Smooth muscle cell (in vitro differentiated cells): ENCODE data around the gene CD47. TPM values are rescaled to one million over a fixed set of nuclear protein-coding genes. Genes with fewer than 3 reads are reported as not detected.

Experiments
- DNase-seq: peaks from one replicate; lab custom pipeline; 2025; ENCODE audit not compliant: unreplicated experiment; lab: John Stamatoyannopoulos, UW
- H2AFZ ChIP-seq: fragments of 200-600 bp; sonication (generic); 2 replicates; pipeline ENCODE4 v1.6.0; 2016; ENCODE audit warnings: antibody characterized with exemption, low read depth, mild to moderate bottlenecking
- H3F3A ChIP-seq: fragments of 200-600 bp; sonication (generic); 2 replicates; pipeline ENCODE4 v1.6.0; 2017; ENCODE audit warnings: antibody characterized with exemption, low read depth
- H3K27ac ChIP-seq: fragments of 200-600 bp; sonication (generic); 2 replicates; pipeline ENCODE4 v1.5.1; 2016; ENCODE audit warnings: low read depth, mild to moderate bottlenecking
- H3K27me3 ChIP-seq: fragments of 200-600 bp; sonication (generic); 2 replicates; pipeline ENCODE4 v1.6.1; 2016; ENCODE audit warnings: low read depth, mild to moderate bottlenecking
- H3K36me3 ChIP-seq: fragments of 200-600 bp; sonication (generic); 2 replicates; pipeline ENCODE4 v1.5.1; 2016; ENCODE audit warnings: low read depth
- H3K4me1 ChIP-seq: fragments of 200-600 bp; sonication (generic); 2 replicates; pipeline ENCODE4 v1.5.1; 2016; ENCODE audit warnings: low read depth
- H3K4me2 ChIP-seq: fragments of 200-600 bp; sonication (generic); 2 replicates; pipeline ENCODE4 v1.6.0; 2016; ENCODE audit warnings: mild to moderate bottlenecking
- H3K4me3 ChIP-seq: fragments of 200-600 bp; sonication (generic); 2 replicates; pipeline ENCODE4 v1.5.1; 2016; ENCODE audit warnings: mild to moderate bottlenecking
- H3K79me2 ChIP-seq: fragments of 200-600 bp; sonication (generic); 2 replicates; pipeline ENCODE4 v1.6.0; 2016; ENCODE audit warnings: low read depth, mild to moderate bottlenecking
- H3K9ac ChIP-seq: fragments of 200-600 bp; sonication (generic); 2 replicates; pipeline ENCODE4 v1.6.0; 2016; ENCODE audit warnings: low read depth
- H3K9me3 ChIP-seq: fragments of 200-600 bp; sonication (generic); replicated peaks from 2 replicates; pipeline ENCODE4 v1.5.1; 2016; ENCODE audit warnings: low read depth
- H4K20me1 ChIP-seq: fragments of 200-600 bp; sonication (generic); 2 replicates; pipeline ENCODE4 v1.6.0; 2016; ENCODE audit warnings: low read depth
- CTCF ChIP-seq: fragments of 200-600 bp; sonication (generic); IDR thresholded peaks from 2 replicates; pipeline ENCODE4 v1.5.1; 2017; ENCODE audit warnings: borderline replicate concordance, mild to moderate bottlenecking, antibody characterized with exemption; ENCODE audit not compliant: insufficient read depth, poor library complexity, severe bottlenecking
- WGBS: methylation state at CpG from one replicate; pipeline ENCODE4 v1.1.7; 2016; ENCODE audit warnings: low lambda C conversion rate; 5-methylcytosine and 5-hydroxymethylcytosine counted together
- polyA plus RNA-seq: library from polyadenylated mRNA; unstranded; fragments of >200 nt; fragmentation: Nextera tagmentation; extraction: Ambion mirVana; gene quantifications from 2 replicates; pipeline ENCODE4 v1.2.1, GENCODE V29; 2016
- total RNA-seq: library from RNA; depleted of rRNA; stranded (reverse); fragments of >200 nt; gene quantifications from 2 replicates; pipeline ENCODE4 v1.2.3, GENCODE V29; 2014

Gene CD47
- total and polyA plus RNA-seq, 2 experiments from 2014 or later: 47.1 to 95.6 TPM

- no peaks in the 10 kb centered on the region for H3F3A ChIP-seq
- H4K20me1 ChIP-seq: peaks cover 49% of the 10 kb centered on the region
- no peak for DNase-seq
- H3K27ac ChIP-seq: no peak overlapping the region
- no peaks in the 10 kb centered on the region for H3K9me3 ChIP-seq
- peaks cover 18% of the 10 kb centered on the region for H3K79me2 ChIP-seq
- H3K4me3 ChIP-seq: no peak overlapping the region
- H2AFZ ChIP-seq: no peak overlapping the region
- no peak for TF ChIP-seq CTCF
- H3K9ac ChIP-seq: no peak overlapping the region
- H3K36me3 ChIP-seq: no peaks in the 10 kb centered on the region
- peaks cover 14% of the 10 kb centered on the region for H3K4me1 ChIP-seq
- H3K4me2 ChIP-seq: no peak overlapping the region
- H3K27me3 ChIP-seq: no peaks in the 10 kb centered on the region
These were observed 5.5 kb downstream of the CD47 start for GRCh38 chr3:108085370-108085769.

GRCh38 chr3:108079877-108080276, 11.0 kb downstream of the CD47 start:
- DNase-seq: no peak
- no peaks in the 10 kb centered on the region for H3K9me3 ChIP-seq
- H3K4me2 ChIP-seq: no peak overlapping the region
- no peaks in the 10 kb centered on the region for H3K79me2 ChIP-seq
- H3K27me3 ChIP-seq: no peaks in the 10 kb centered on the region
- H3K4me1 ChIP-seq: no peaks in the 10 kb centered on the region
- peaks cover 42% of the 10 kb centered on the region for H4K20me1 ChIP-seq
- H3K36me3 ChIP-seq: no peaks in the 10 kb centered on the region
- no peak overlapping the region for H3K4me3 ChIP-seq
- H3K9ac ChIP-seq: no peak overlapping the region
- no peak overlapping the region for H3K27ac ChIP-seq
- no peaks in the 10 kb centered on the region for H3F3A ChIP-seq
- no peak for TF ChIP-seq CTCF
- WGBS: 90% methylated on average over 5 of the region's 5 CpGs
- H2AFZ ChIP-seq: no peak overlapping the region

- H3K4me3 ChIP-seq: no peak overlapping the region
- H3K36me3 ChIP-seq: no peaks in the 10 kb centered on the region
- H3K79me2 ChIP-seq: no peaks in the 10 kb centered on the region
- H2AFZ ChIP-seq: no peak overlapping the region
- H3K27me3 ChIP-seq: no peaks in the 10 kb centered on the region
- H3K9ac ChIP-seq: no peak overlapping the region
- H3K4me2 ChIP-seq: no peak overlapping the region
- H3K9me3 ChIP-seq: no peaks in the 10 kb centered on the region
- DNase-seq: no peak
- H3K27ac ChIP-seq: no peak overlapping the region
- WGBS: 96% methylated on average over 1 of the region's 1 CpG
- H3F3A ChIP-seq: no peaks in the 10 kb centered on the region
- no peak for TF ChIP-seq CTCF
- H4K20me1 ChIP-seq: peaks cover 36% of the 10 kb centered on the region
- no peaks in the 10 kb centered on the region for H3K4me1 ChIP-seq
These were observed 11.8 kb downstream of the CD47 start for GRCh38 chr3:108079043-108079442.

GRCh38 chr3:108076564-108076963, 14.3 kb downstream of the CD47 start:
- Histone ChIP-seq H4K20me1 (peaks cover 14% of the 10 kb centered on the region), H2AFZ (no peak overlapping the region), H3K9me3 (no peaks in the 10 kb centered on the region), H3K9ac (no peak overlapping the region), H3F3A (no peaks in the 10 kb centered on the region), H3K36me3 (no peaks in the 10 kb centered on the region), H3K4me1 (no peaks in the 10 kb centered on the region), H3K27me3 (no peaks in the 10 kb centered on the region), H3K79me2 (no peaks in the 10 kb centered on the region), H3K4me2 (no peak overlapping the region), H3K4me3 (no peak overlapping the region), H3K27ac (no peak overlapping the region)
- 92% methylated on average over 2 of the region's 2 CpGs for WGBS
- TF ChIP-seq CTCF: no peak
- DNase-seq: no peak
